ENCODE measurements around the gene PPP4R4. TPM values are rescaled to one million over a fixed set of nuclear protein-coding genes. Genes with fewer than 3 reads are reported as not detected.
"Not testable (repeated sequence)": the region's sequence is repeated elsewhere in the genome, so short reads cannot be mapped to it uniquely, and the experiment has no call there.

Gene PPP4R4
- total RNA-seq, 4 donors from 2014 or later: 0.08 to 1.7 (median 0.48) TPM

GRCh38 chr14:94239406-94239805 is 65.3 kb downstream of the PPP4R4 start:
- DNase-seq: no peak
- Histone ChIP-seq H3K4me3 (no peak overlapping the region), H3K36me3 (no peaks in the 10 kb centered on the region), H3K9me3 (no peaks in the 10 kb centered on the region), H3K27me3 (no peaks in the 10 kb centered on the region), H3K27ac (no peak overlapping the region), H3K4me1 (no peaks in the 10 kb centered on the region)
- TF ChIP-seq CTCF (IDR thresholded peaks at IDR 0.05) (no peak), POLR2A (IDR thresholded peaks at IDR 0.05) (no peak)
- 74 to 75% methylated on average over 1 to 2 of the region's 2 CpGs for WGBS, 2 donors
- intact Hi-C loops (cut with DNase I): no loop called here

GRCh38 chr14:94244182-94244581 is 70.1 kb downstream of the PPP4R4 start:
- no peak overlapping the region for H3K27ac ChIP-seq
- intact Hi-C loops (cut with DNase I): no loop called here
- no peaks in the 10 kb centered on the region for H3K36me3 ChIP-seq
- WGBS, 2 donors: 72 to 89% methylated on average over 2 of the region's 2 CpGs
- TF ChIP-seq POLR2A (IDR thresholded peaks at IDR 0.05) (no peak), CTCF (IDR thresholded peaks at IDR 0.05) (no peak)
- H3K27me3 ChIP-seq: no peaks in the 10 kb centered on the region
- H3K9me3 ChIP-seq: no peaks in the 10 kb centered on the region
- no peaks in the 10 kb centered on the region for H3K4me1 ChIP-seq
- DNase-seq: no peak
- H3K4me3 ChIP-seq: no peak overlapping the region

- H3K27me3 ChIP-seq; H3K27ac ChIP-seq; intact Hi-C loops (cut with DNase I); H3K4me1 ChIP-seq; DNase-seq; H3K36me3 ChIP-seq; H3K9me3 ChIP-seq; H3K4me3 ChIP-seq: not testable (repeated sequence)
- 53 to 74% methylated on average over 3 of the region's 3 CpGs for WGBS, 2 donors
These were observed 90.1 kb downstream of the PPP4R4 start for GRCh38 chr14:94264195-94264594.

- no peaks in the 10 kb centered on the region for H3K36me3 ChIP-seq
- H3K27ac ChIP-seq: no peak overlapping the region
- DNase-seq: no peak
- H3K4me1 ChIP-seq: no peaks in the 10 kb centered on the region
- H3K9me3 ChIP-seq: peaks cover 0 to 8% (median 0%) of the 10 kb centered on the region in 3 donors
- intact Hi-C loops (cut with DNase I): no loop called here
- no peak for TF ChIP-seq POLR2A (IDR thresholded peaks at IDR 0.05)
- no peak for TF ChIP-seq CTCF (IDR thresholded peaks at IDR 0.05)
- WGBS, 2 donors: 96 to 100% methylated on average over 1 of the region's 1 CpG
- H3K27me3 ChIP-seq: no peaks in the 10 kb centered on the region
- H3K4me3 ChIP-seq: no peak overlapping the region
These were observed 93.2 kb downstream of the PPP4R4 start for GRCh38 chr14:94267352-94267751.

- H3K36me3 ChIP-seq; H3K4me1 ChIP-seq; H3K9me3 ChIP-seq; intact Hi-C loops (cut with DNase I); H3K27me3 ChIP-seq; H3K4me3 ChIP-seq; H3K27ac ChIP-seq; DNase-seq: not testable (repeated sequence)
- WGBS, 2 donors: 81 to 84% methylated on average over 7 of the region's 7 CpGs
These were observed 94.5 kb downstream of the PPP4R4 start for GRCh38 chr14:94268582-94268981.

- Histone ChIP-seq H3K4me1 (no peaks in the 10 kb centered on the region), H3K27me3 (no peaks in the 10 kb centered on the region), H3K27ac (no peak overlapping the region), H3K9me3 (no peaks in the 10 kb centered on the region), H3K36me3 (no peaks in the 10 kb centered on the region), H3K4me3 (no peak overlapping the region)
- TF ChIP-seq POLR2A (IDR thresholded peaks at IDR 0.05): no peak
- no peak for TF ChIP-seq CTCF (IDR thresholded peaks at IDR 0.05)
- intact Hi-C loops (cut with DNase I): no loop called here
- no peak for DNase-seq
- 62 to 78% methylated on average over 10 of the region's 10 CpGs for WGBS, 2 donors
These were observed 95.0 kb downstream of the PPP4R4 start for GRCh38 chr14:94269156-94269555.

GRCh38 chr14:94276898-94277561 is 102.9 kb downstream of the PPP4R4 start:
- H3K4me1 ChIP-seq; intact Hi-C loops (cut with DNase I); H3K27ac ChIP-seq; H3K9me3 ChIP-seq; H3K36me3 ChIP-seq; DNase-seq; H3K4me3 ChIP-seq; H3K27me3 ChIP-seq: not testable (repeated sequence)
- 87 to 88% methylated on average over 11 of the region's 11 CpGs for WGBS, 2 donors
